A673 (cell line): ENCODE results near the gene RPL4. TPM values are rescaled to one million over a fixed set of nuclear protein-coding genes. Genes with fewer than 3 reads are reported as not detected.

ENCODE experiments used
- BruUV-seq: library from RNA; stranded (reverse); fragments of 400-500 nt; replicated peaks from 2 replicates; lab custom pipeline; 2021; lab: Mats Ljungman, UMichigan
- CTCF ChIA-PET: fragments of 300-600 bp; sonication (Branson Sonifier 250); formaldehyde crosslinking; loops from one replicate; lab custom pipeline; 2022; ENCODE audit warnings: antibody characterized with exemption; lab: Charles Lee
- POLR2A ChIA-PET: fragments of 300-600 bp; sonication (Branson Sonifier 250); formaldehyde crosslinking; loops from one replicate; lab custom pipeline; 2022; ENCODE audit warnings: antibody characterized with exemption; ENCODE audit not compliant: low non-redundant PET; lab: Charles Lee
- DNase-seq: peaks from one replicate; pipeline ENCODE4 v3.0.0-alpha.2; 2015; ENCODE audit warnings: low spot score
- H3K27ac ChIP-seq: fragments of 200-600 bp; sonication (generic); 2 replicates; pipeline ENCODE4 v1.5.1; 2016; ENCODE audit warnings: mixed run types, low read depth, mild to moderate bottlenecking, mixed read lengths, antibody characterized with exemption, low read length; ENCODE audit not compliant: poor library complexity, severe bottlenecking
- H3K27me3 ChIP-seq: fragments of 200-600 bp; sonication (generic); replicated peaks from 2 replicates; pipeline ENCODE4 v1.6.1; 2017; ENCODE audit warnings: mixed run types, low read depth, mild to moderate bottlenecking, mixed read lengths, antibody characterized with exemption, low read length; ENCODE audit not compliant: insufficient read depth, poor library complexity
- H3K36me3 ChIP-seq: fragments of 200-600 bp; sonication (generic); 2 replicates; pipeline ENCODE4 v1.6.1; 2016; ENCODE audit warnings: mixed run types, mild to moderate bottlenecking, mixed read lengths, antibody characterized with exemption, low read length; ENCODE audit not compliant: insufficient read depth, poor library complexity, severe bottlenecking
- H3K4me1 ChIP-seq: fragments of 200-600 bp; sonication (generic); 2 replicates; pipeline ENCODE4 v1.6.1; 2017; ENCODE audit warnings: mixed run types, mild to moderate bottlenecking, mixed read lengths, antibody characterized with exemption, low read length; ENCODE audit not compliant: insufficient read depth, poor library complexity, severe bottlenecking
- H3K4me3 ChIP-seq: fragments of 200-600 bp; sonication (generic); 2 replicates; pipeline ENCODE4 v1.5.1; 2016; ENCODE audit warnings: low read depth, mixed run types, mild to moderate bottlenecking, mixed read lengths, low read length; ENCODE audit not compliant: poor library complexity, severe bottlenecking
- H3K9me3 ChIP-seq: fragments of 200-600 bp; sonication (generic); 2 replicates; pipeline ENCODE4 v1.6.1; 2016; ENCODE audit warnings: mixed run types, low read depth, mild to moderate bottlenecking, mixed read lengths, antibody characterized with exemption, low read length; ENCODE audit not compliant: poor library complexity, severe bottlenecking
- EZH2 ChIP-seq: fragments of 200-600 bp; sonication (generic); IDR thresholded peaks from 2 replicates; pipeline ENCODE4 v1.6.1; 2017; ENCODE audit warnings: borderline replicate concordance, low read depth, mild to moderate bottlenecking, mixed read lengths, antibody characterized with exemption, low read length; ENCODE audit not compliant: poor library complexity, severe bottlenecking
- intact Hi-C: fragments of 100-400 bp; cut with micrococcal nuclease; formaldehyde crosslinking; loops from one replicate; pipeline ENCODE4 v1.10.0; 2022; ENCODE audit not compliant: unreplicated experiment
- total RNA-seq: library from RNA; stranded (reverse); gene quantifications from 2 replicates; pipeline ENCODE4 v1.2.3, GENCODE V29; 2021
- TF ChIP-seq, protein P1 (sequence below): fragments of 300-800, 200-600 bp; sonication (generic); conservative IDR thresholded peaks from 2 replicates; pipeline ENCODE4 v1.5.1; 2017; ENCODE audit warnings: low read depth, mild to moderate bottlenecking, antibody characterized with exemption, low read length, moderate library complexity, mixed read lengths

RPL4 gene
- total RNA-seq, 1 experiment from 2014 or later = 2,830 TPM

DNA sequence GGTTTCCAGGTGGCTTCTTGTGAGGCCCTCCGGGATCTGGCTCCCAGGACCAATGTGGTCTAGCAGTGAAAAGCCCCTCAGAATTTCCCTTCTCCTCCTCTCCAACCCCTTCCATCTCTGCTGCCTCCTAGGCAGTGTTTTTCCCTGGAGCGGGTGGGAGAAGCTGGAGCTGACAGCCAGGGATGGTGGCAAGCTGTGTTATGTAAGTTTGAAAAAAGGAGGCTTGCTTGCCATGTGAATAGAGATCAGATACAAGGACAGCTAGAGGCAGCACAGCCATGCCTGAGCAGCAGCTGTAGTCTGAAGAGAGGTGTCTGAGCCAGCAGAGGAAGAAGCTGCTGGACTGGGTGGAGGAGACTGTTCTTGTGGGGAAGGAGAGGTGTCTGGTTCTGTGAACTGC lies 27.6 kb downstream of the RPL4 start:
- ChIA-PET POLR2A (no interaction called here), CTCF (no interaction called here)
- BruUV-seq = no TSS peak
- H3K4me1 ChIP-seq = no peaks in the 10 kb centered on the region
- H3K27me3 ChIP-seq = no peaks in the 10 kb centered on the region
- intact Hi-C loops = no loop called here
- no peak overlapping the region for H3K4me3 ChIP-seq
- H3K36me3 ChIP-seq = no peaks in the 10 kb centered on the region
- DNase-seq = no peak
- TF ChIP-seq, protein P1, sequence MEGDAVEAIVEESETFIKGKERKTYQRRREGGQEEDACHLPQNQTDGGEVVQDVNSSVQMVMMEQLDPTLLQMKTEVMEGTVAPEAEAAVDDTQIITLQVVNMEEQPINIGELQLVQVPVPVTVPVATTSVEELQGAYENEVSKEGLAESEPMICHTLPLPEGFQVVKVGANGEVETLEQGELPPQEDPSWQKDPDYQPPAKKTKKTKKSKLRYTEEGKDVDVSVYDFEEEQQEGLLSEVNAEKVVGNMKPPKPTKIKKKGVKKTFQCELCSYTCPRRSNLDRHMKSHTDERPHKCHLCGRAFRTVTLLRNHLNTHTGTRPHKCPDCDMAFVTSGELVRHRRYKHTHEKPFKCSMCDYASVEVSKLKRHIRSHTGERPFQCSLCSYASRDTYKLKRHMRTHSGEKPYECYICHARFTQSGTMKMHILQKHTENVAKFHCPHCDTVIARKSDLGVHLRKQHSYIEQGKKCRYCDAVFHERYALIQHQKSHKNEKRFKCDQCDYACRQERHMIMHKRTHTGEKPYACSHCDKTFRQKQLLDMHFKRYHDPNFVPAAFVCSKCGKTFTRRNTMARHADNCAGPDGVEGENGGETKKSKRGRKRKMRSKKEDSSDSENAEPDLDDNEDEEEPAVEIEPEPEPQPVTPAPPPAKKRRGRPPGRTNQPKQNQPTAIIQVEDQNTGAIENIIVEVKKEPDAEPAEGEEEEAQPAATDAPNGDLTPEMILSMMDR = no peak
- no peak for TF ChIP-seq EZH2
- no peak overlapping the region for H3K27ac ChIP-seq
- no peaks in the 10 kb centered on the region for H3K9me3 ChIP-seq

DNA sequence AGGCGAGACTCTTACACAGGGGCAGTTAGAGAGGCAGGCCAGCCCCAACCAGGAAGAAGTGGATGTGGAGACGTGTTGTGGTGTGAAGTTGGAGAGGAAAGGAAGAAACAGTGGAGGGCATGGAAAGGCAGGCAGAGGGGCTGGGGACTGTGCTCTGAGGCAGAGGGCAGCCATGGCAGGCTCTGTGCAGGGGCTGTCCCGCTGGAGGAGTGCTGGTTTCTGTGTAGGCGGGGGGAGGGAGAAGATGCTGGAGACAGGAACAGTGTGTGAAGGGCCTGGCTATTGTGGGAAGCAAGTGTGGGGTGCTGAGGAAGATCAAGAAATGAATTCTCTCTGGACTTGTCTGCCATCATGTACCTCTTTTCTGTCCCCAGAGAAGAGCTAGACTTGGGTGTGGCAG lies 28.1 kb downstream of the RPL4 start:
- CTCF ChIA-PET = no interaction called here
- no peak for DNase-seq
- TF ChIP-seq, protein P1 = no peak
- no peak for TF ChIP-seq EZH2
- POLR2A ChIA-PET = no interaction called here
- Histone ChIP-seq H3K4me1 (no peaks in the 10 kb centered on the region), H3K27ac (no peak overlapping the region), H3K27me3 (no peaks in the 10 kb centered on the region), H3K36me3 (no peaks in the 10 kb centered on the region), H3K4me3 (no peak overlapping the region), H3K9me3 (no peaks in the 10 kb centered on the region)
- BruUV-seq = no TSS peak
- intact Hi-C loops = no loop called here

DNA sequence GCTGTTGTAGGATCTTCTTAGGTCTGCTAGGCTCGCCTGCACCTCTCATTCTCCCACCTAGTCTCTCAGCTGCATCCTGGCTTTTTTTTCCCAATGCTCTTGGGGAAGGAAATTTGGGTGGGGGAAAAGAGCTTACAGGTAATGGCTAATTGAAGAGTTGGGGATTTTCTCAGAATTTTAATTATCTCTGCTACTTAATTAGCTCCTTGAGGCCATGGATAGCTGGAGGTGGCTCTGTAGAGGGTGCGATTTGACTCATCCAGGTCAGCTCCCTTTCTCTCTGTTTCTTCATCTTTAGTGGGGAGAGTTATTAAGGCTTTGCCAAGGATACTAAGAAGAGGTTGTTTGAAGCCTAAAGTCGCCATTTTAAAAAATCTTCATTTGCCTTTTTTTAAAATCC lies 29.7 kb downstream of the RPL4 start:
- no peak for TF ChIP-seq EZH2
- TF ChIP-seq, protein P1 = no peak
- CTCF ChIA-PET = interaction anchor here (0.6 kb wide), 1 partner anchor 612 kb away, joined by 4 read pairs; no protein-coding TSS in a partner anchor
- Histone ChIP-seq H3K4me3 (no peak overlapping the region), H3K4me1 (no peaks in the 10 kb centered on the region), H3K36me3 (no peaks in the 10 kb centered on the region), H3K9me3 (no peaks in the 10 kb centered on the region), H3K27me3 (no peaks in the 10 kb centered on the region), H3K27ac (no peak overlapping the region)
- POLR2A ChIA-PET = no interaction called here
- no TSS peak for BruUV-seq
- intact Hi-C loops = no loop called here
- DNase-seq = no peak
